Activated CD8-positive, alpha-beta memory T cell treated with anti-CD3 and anti-CD28 coated beads, Interleukin-2, amount 50 U/mL, for 24 hours (primary cell): Measurements from ENCODE around the gene TGM3.

Source experiments
- DNase-seq: peaks from one replicate; pipeline ENCODE4 v3.0.0-alpha.2; 2020; ENCODE audit errors: extremely low read depth

Gene TGM3

GRCh38 chr20:2380601-2381000, 84.8 kb downstream of the TGM3 start, which contains the start of gene TGM6:
TGM6 (plus strand) TSS chr20:2380901; CDS start chr20:2380969, 68 bp downstream.
- DNase-seq: no peak

GRCh38 chr20:2381303-2381702, 85.5 kb downstream of the TGM3 start:
- no peak for DNase-seq

- no peak for DNase-seq
Measured at GRCh38 chr20:2382833-2383232, 87.0 kb downstream of the TGM3 start.

GRCh38 chr20:2385026-2385425, 89.2 kb downstream of the TGM3 start:
- DNase-seq: no peak

DNA sequence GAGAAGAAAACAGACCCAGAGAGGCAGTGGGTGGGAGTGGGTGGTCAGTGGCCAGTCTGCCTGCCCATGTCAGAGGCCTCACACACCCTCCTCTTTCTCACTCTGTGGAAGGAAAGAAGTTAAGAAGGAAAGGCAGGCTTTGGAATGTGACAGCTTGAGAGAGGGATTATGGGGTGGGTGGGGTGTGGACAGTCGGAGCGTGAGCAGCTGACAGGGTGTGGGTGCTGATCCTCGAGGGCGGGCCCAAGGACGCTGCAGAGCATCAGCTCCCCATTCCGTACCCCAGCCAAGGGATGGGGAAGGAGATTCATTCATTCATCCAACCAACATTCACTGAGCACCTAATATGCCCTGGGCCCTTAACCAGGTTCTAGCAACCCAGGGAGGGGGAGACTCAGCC, 89.7 kb downstream of the TGM3 start:
- no peak for DNase-seq

DNA sequence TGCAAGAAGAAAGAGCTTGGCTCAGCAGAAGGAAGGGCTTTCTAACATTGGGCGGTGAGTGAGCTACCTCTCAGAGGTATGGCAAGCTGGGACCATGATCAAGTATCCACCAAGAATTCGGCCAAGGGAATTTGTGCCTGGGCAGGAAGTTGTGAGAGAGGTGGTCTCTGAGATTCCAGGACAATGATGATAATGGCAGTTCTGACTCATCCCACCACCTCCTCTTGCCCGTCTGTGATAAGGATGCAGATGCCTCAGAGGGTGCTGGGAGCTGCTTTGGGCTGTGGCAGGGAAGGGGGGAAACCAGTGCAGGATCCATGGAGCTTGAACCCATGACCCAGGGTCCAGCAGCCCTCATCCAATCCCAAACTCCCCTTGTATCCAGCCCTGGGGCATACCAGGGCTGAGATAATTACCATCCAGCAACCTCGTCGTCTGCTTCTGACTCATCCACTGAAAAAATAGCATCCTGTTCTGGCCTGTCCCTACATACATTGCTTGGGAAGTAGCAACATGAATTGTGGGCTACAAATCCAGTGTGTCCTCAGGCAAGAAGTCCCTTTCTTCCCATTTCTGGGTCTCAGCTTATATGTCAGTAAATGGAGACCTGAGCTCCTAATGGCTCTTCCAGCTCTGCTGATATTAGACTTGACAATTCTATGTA, 90.8 kb downstream of the TGM3 start:
- DNase-seq: no peak

DNA sequence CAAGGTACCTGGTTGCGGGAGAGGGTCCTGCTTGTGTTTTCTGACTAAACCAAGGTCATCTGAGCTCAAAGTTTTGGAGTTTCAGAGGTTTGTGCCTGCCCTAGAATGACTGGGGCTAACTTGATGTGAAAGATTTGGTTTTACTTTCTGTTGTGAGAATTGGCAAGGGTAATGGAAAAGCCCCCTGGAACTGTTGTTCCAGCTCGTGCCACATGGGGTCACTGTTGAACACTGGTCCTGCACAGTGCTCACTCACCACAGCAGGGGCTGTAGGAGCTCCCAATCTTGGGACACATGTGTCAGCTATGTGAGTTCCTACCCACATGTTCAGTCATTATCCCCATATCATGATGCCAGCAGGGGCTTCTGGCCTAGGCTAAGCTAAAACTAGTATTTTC, 91.4 kb downstream of the TGM3 start:
- peak; percentile 19 for DNase-seq

- no peak for DNase-seq
Measured at GRCh38 chr20:2387580-2387979, 91.8 kb downstream of the TGM3 start.
